HepG2 (cell line): ENCODE data around the gene SYT14. TPM values are rescaled to one million over a fixed set of nuclear protein-coding genes. Genes with fewer than 3 reads are reported as not detected.
"Not testable (repeated sequence)": the region's sequence is repeated elsewhere in the genome, so short reads cannot be mapped to it uniquely, and the experiment has no call there.

Experiments used
- ATAC-seq: fragments of 200-7000 bp; cut with Tn5 transposase; 3 replicates; pipeline ENCODE4 v1.9.1; 2020; ENCODE audit warnings: mild to moderate bottlenecking, moderate library complexity
- BruUV-seq: library from RNA; stranded (reverse); fragments of 400-500 nt; replicated peaks from 2 replicates; lab custom pipeline; 2021; lab: Mats Ljungman, UMichigan
- CTCF ChIA-PET: fragments of 300-600 bp; formaldehyde crosslinking; extraction: SDS; loops from one replicate; lab custom pipeline; 2021; ENCODE audit warnings: low total read pairs, inconsistent platforms, low intra/inter-chr PET ratio; lab: Yijun Ruan, JAX
- POLR2A ChIA-PET: fragments of 350-600 bp; sonication (Branson Sonifier 250); formaldehyde crosslinking; loops from one replicate; lab custom pipeline; 2020; ENCODE audit warnings: antibody characterized with exemption, inconsistent platforms; lab: Yijun Ruan, JAX
- DNase-seq: peaks from one replicate; pipeline ENCODE4 v3.0.0-alpha.2; 2015; ENCODE audit warnings: low spot score
- FAIRE-seq: peaks from 3 replicates; lab custom pipeline; 2011; peaks lifted over from hg19 to GRCh38; lab: Jason Lieb, UNC
- H2AFZ ChIP-seq: one replicate; pipeline ENCODE4 v1.6.1; 2011; ENCODE audit warnings: low read length, inconsistent platforms
- H3K27ac ChIP-seq: fragments of 300-600 bp; 3 replicates; pipeline ENCODE4 v1.8.0; 2011; ENCODE audit warnings: mixed run types, mild to moderate bottlenecking, mixed read lengths, low read length, inconsistent platforms; ENCODE audit not compliant: insufficient read depth; ENCODE audit errors: extremely low read length
- H3K27me3 ChIP-seq, 2 experiments: fragments of 200-600 bp in 1 of 2; 2 replicates in 1 of 2; 3 replicates in 1 of 2; pipeline versions ENCODE4 v1.6.0 to v1.8.0; 2011; ENCODE audit warnings: low read length in 2 of 2, mild to moderate bottlenecking in 2 of 2, moderate library complexity in 2 of 2, inconsistent platforms in 1 of 2; ENCODE audit not compliant: insufficient read depth in 2 of 2, control insufficient read depth in 1 of 2
- H3K36me3 ChIP-seq, 2 experiments: fragments of 200-600 bp in 1 of 2; replicated peaks in 1 of 2; 2 replicates in 1 of 2; 3 replicates in 1 of 2; pipeline versions ENCODE4 v1.5.1 to v1.8.0; 2011; ENCODE audit warnings: low read length in 2 of 2, inconsistent platforms in 1 of 2; ENCODE audit not compliant: insufficient read depth in 2 of 2, control insufficient read depth in 1 of 2
- H3K4me1 ChIP-seq: 2 replicates; pipeline ENCODE4 v1.5.1; 2012; ENCODE audit warnings: low read length, inconsistent platforms; ENCODE audit not compliant: insufficient read depth
- H3K4me2 ChIP-seq: 2 replicates; pipeline ENCODE4 v1.6.0; 2011; ENCODE audit warnings: low read depth, low read length, inconsistent platforms
- H3K4me3 ChIP-seq, 3 experiments: fragments of 200-600 bp in 1 of 3; sonication (generic), shearing (Covaris generic) in 1 of 3; replicated peaks in 1 of 3; 2 replicates each; pipeline ENCODE4 v1.5.1; 2011 to 2016; ENCODE audit warnings: low read length in 3 of 3, inconsistent platforms in 2 of 3, low read depth in 2 of 3, mild to moderate bottlenecking in 2 of 3, control low read depth in 1 of 3, mixed read lengths in 1 of 3; ENCODE audit not compliant: insufficient read depth in 1 of 3
- H3K79me2 ChIP-seq: one replicate; pipeline ENCODE4 v1.6.1; 2011; ENCODE audit warnings: low read length, inconsistent platforms; ENCODE audit not compliant: insufficient read depth
- H3K9ac ChIP-seq: 2 replicates; pipeline ENCODE4 v1.6.0; 2011; ENCODE audit warnings: mild to moderate bottlenecking, low read depth, low read length, inconsistent platforms; ENCODE audit not compliant: insufficient read depth
- H3K9me3 ChIP-seq: 2 replicates; pipeline ENCODE4 v1.5.1; 2012; ENCODE audit warnings: mild to moderate bottlenecking, low read length
- H4K20me1 ChIP-seq: 2 replicates; pipeline ENCODE4 v1.6.0; 2011; ENCODE audit warnings: inconsistent platforms, mild to moderate bottlenecking, low read length, moderate library complexity; ENCODE audit not compliant: insufficient read depth
- ETV5 ChIP-seq: IDR thresholded peaks from 2 replicates; pipeline ENCODE4 v1.6.1; 2018; ENCODE audit warnings: missing biosample characterization, missing genetic modification reagents, inconsistent platforms, borderline replicate concordance
- FOXA1 ChIP-seq, 2 experiments: fragments of 450-650 bp in 1 of 2; sonication (generic) in 1 of 2; formaldehyde crosslinking in 1 of 2; IDR thresholded peaks; 2 replicates each; pipeline versions ENCODE4 v1.4.0 to v1.6.1; 2016 to 2020; ENCODE audit warnings: missing genetic modification reagents in 1 of 2
- KMT2A ChIP-seq: sonication (generic); formaldehyde crosslinking; IDR thresholded peaks from 2 replicates; pipeline ENCODE4 v1.4.0; 2020; ENCODE audit warnings: missing genetic modification reagents
- KMT2B ChIP-seq: IDR thresholded peaks from 2 replicates; pipeline ENCODE4 v1.6.1; 2016; ENCODE audit warnings: missing genetic modification reagents, missing compliant biosample characterization
- SMAD1 ChIP-seq: sonication (generic); formaldehyde crosslinking; IDR thresholded peaks from 2 replicates; pipeline ENCODE4 v1.4.0; 2020; ENCODE audit warnings: missing genetic modification reagents, low read depth, mild to moderate bottlenecking, borderline replicate concordance
- ZBTB20 ChIP-seq: sonication (generic); formaldehyde crosslinking; IDR thresholded peaks from 2 replicates; pipeline ENCODE4 v1.8.1; 2023; ENCODE audit warnings: missing genetic modification reagents, low read depth, mild to moderate bottlenecking, borderline replicate concordance
- ZFP1 ChIP-seq: IDR thresholded peaks from 2 replicates; pipeline ENCODE4 v1.6.1; 2016
- ZNF687 ChIP-seq: sonication (generic); formaldehyde crosslinking; IDR thresholded peaks from 2 replicates; pipeline ENCODE4 v1.5.1; 2020; ENCODE audit warnings: mild to moderate bottlenecking, missing genetic modification reagents, moderate library complexity
- WGBS: methylation state at CpG from one replicate; pipeline ENCODE4 v1.1.6; 2017; ENCODE audit warnings: low lambda C conversion rate; 5-methylcytosine and 5-hydroxymethylcytosine counted together
- in situ Hi-C: cut with HindIII; loops from 2 replicates; pipeline ENCODE4 v1.10.0; 2017; ENCODE audit warnings: low pct_unique_long_range_greater_than_20kb; ENCODE audit not compliant: extremely low pct_ligation_motif_present
- intact Hi-C: fragments of 100-400 bp; cut with micrococcal nuclease; formaldehyde crosslinking; loops from one replicate; pipeline ENCODE4 v1.10.0; 2022; ENCODE audit not compliant: unreplicated experiment
- polyA plus RNA-seq, 8 experiments: library from polyadenylated mRNA; depleted of rRNA in 3 of 8; stranded (reverse) in 7 of 8; unstranded in 1 of 8; fragments of >200 nt; fragmentation: Illumina TruSeq in 4 of 8; extraction: Trizol in 4 of 8; gene quantifications; 2 replicates each; pipeline versions ENCODE4 v1.2.1 to v1.2.3, GENCODE V29; 2011 to 2016; ENCODE audit warnings: low read depth in 4 of 8, missing spikeins in 1 of 8, mixed read lengths in 1 of 8; ENCODE audit not compliant: insufficient read depth in 1 of 8
- total RNA-seq, 5 experiments: library from RNA; depleted of rRNA; stranded (reverse); fragments of >200 nt; fragmentation: Illumina TruSeq; extraction: Trizol; gene quantifications; 2 replicates each; pipeline ENCODE4 v1.2.3, GENCODE V29; 2016; ENCODE audit warnings: low read depth in 1 of 5

SYT14 gene
- total and polyA plus RNA-seq, 2 of the 13 experiments (the other 11 are each of a cell fraction or from before 2014, with no cell fraction given) = not detected

- H3K27me3 ChIP-seq = no peaks in the 10 kb centered on the region
- no peaks in the 10 kb centered on the region for H3K9me3 ChIP-seq
- H3K27ac ChIP-seq = no peak overlapping the region
- H3K36me3 ChIP-seq = no peaks in the 10 kb centered on the region
- DNase-seq (no peak), FAIRE-seq (no peak), ATAC-seq (no peak)
- H4K20me1 ChIP-seq = no peaks in the 10 kb centered on the region
- intact Hi-C loops (no loop called here), in situ Hi-C loops (no loop called here)
- no peak overlapping the region for H3K4me2 ChIP-seq
- no peak overlapping the region for H3K4me3 ChIP-seq
- H3K9ac ChIP-seq = no peak overlapping the region
- H3K4me1 ChIP-seq = no peaks in the 10 kb centered on the region
- 3% methylated on average over 1 of the region's 1 CpG for WGBS
- BruUV-seq = no TSS peak
- H2AFZ ChIP-seq = no peak overlapping the region
- H3K79me2 ChIP-seq = no peaks in the 10 kb centered on the region
- TF ChIP-seq SMAD1 (CRISPR knock-in tag) = no peak
- TF ChIP-seq KMT2A (CRISPR knock-in tag) = no peak
- POLR2A ChIA-PET = no interaction called here
- CTCF ChIA-PET = no interaction called here
These were observed 24.8 kb downstream of the SYT14 start for GRCh38 chr1:209962856-209963255.

GRCh38 chr1:209965996-209966395 is 28.0 kb downstream of the SYT14 start:
- WGBS = 1% methylated on average over 9 of the region's 9 CpGs
- H3K36me3 ChIP-seq = no peaks in the 10 kb centered on the region
- no peaks in the 10 kb centered on the region for H3K4me1 ChIP-seq
- no peak overlapping the region for H2AFZ ChIP-seq
- no peak overlapping the region for H3K9ac ChIP-seq
- ChIA-PET CTCF (no interaction called here), POLR2A (no interaction called here)
- H3K79me2 ChIP-seq = no peaks in the 10 kb centered on the region
- no peak for DNase-seq
- no TSS peak for BruUV-seq
- TF ChIP-seq KMT2B (CRISPR knock-in tag) (no peak), FOXA1 (IDR thresholded peaks at IDR 0.05) (no peak), FOXA1 (CRISPR knock-in tag; IDR thresholded peaks at IDR 0.05) (no peak), ETV5 (no peak), ZBTB20 (CRISPR knock-in tag) (no peak), ZFP1 (no peak), ZNF687 (CRISPR knock-in tag) (no peak)
- no peak for FAIRE-seq
- intact Hi-C loops (no loop called here), in situ Hi-C loops (no loop called here)
- H3K27me3 ChIP-seq = no peaks in the 10 kb centered on the region
- H3K9me3 ChIP-seq = no peaks in the 10 kb centered on the region
- H4K20me1 ChIP-seq = no peaks in the 10 kb centered on the region
- no peak overlapping the region for H3K27ac ChIP-seq
- ATAC-seq = no peak
- no peak overlapping the region for H3K4me2 ChIP-seq
- H3K4me3 ChIP-seq = no peak overlapping the region

- H3K27me3 ChIP-seq, in situ Hi-C loops, ATAC-seq, H3K79me2 ChIP-seq, intact Hi-C loops, H3K4me3 ChIP-seq, H3K4me1 ChIP-seq, H3K27ac ChIP-seq, H4K20me1 ChIP-seq, H2AFZ ChIP-seq, H3K36me3 ChIP-seq, CTCF ChIA-PET, H3K9me3 ChIP-seq, H3K9ac ChIP-seq, DNase-seq, FAIRE-seq, BruUV-seq, POLR2A ChIA-PET, H3K4me2 ChIP-seq: not testable (repeated sequence)
- WGBS = 8% methylated on average over 10 of the region's 14 CpGs
These were observed 40.7 kb downstream of the SYT14 start for GRCh38 chr1:209978721-209979120.
